CD14-positive monocyte (primary cell): ENCODE data around the gene SDCBP2. TPM values are rescaled to one million over a fixed set of nuclear protein-coding genes. Genes with fewer than 3 reads are reported as not detected.

Experiments used
- DNase-seq, 3 donors: peaks; one replicate each; pipeline ENCODE4 v3.0.0-alpha.2; 2011 to 2022
- H2AFZ ChIP-seq: 2 replicates; pipeline ENCODE4 v1.6.0; 2012; ENCODE audit warnings: mild to moderate bottlenecking, low read depth, low read length, inconsistent platforms; ENCODE audit not compliant: insufficient read depth, poor library complexity, severe bottlenecking
- H3K27ac ChIP-seq, 2 donors: 1 replicate in 1 of 2; 2 replicates in 1 of 2; pipeline ENCODE4 v1.5.1; 2012 to 2013; ENCODE audit warnings: low read length in 2 of 2, control low read depth in 1 of 2, inconsistent platforms in 1 of 2, low read depth in 1 of 2, mild to moderate bottlenecking in 1 of 2
- H3K27me3 ChIP-seq, 2 donors: one replicate each; pipeline versions ENCODE4 v1.6.0 to v1.6.1; 2011 to 2013; ENCODE audit warnings: low read length in 2 of 2; ENCODE audit not compliant: control insufficient read depth in 2 of 2, insufficient read depth in 2 of 2
- H3K36me3 ChIP-seq, 2 donors: replicated peaks in 1 of 2; 1 replicate in 1 of 2; 2 replicates in 1 of 2; pipeline versions ENCODE4 v1.5.1 to v1.6.1; 2012 to 2013; ENCODE audit warnings: low read length in 2 of 2, control low read depth in 1 of 2, inconsistent platforms in 1 of 2, mild to moderate bottlenecking in 1 of 2; ENCODE audit not compliant: insufficient read depth in 2 of 2, control insufficient read depth in 1 of 2
- H3K4me1 ChIP-seq, 2 donors: 1 replicate in 1 of 2; 2 replicates in 1 of 2; pipeline versions ENCODE4 v1.5.1 to v1.6.1; 2012 to 2013; ENCODE audit warnings: low read length in 2 of 2, control low read depth in 1 of 2, inconsistent platforms in 1 of 2, mild to moderate bottlenecking in 1 of 2, moderate library complexity in 1 of 2; ENCODE audit not compliant: insufficient read depth in 2 of 2, control insufficient read depth in 1 of 2
- H3K4me2 ChIP-seq: replicated peaks from 2 replicates; pipeline ENCODE3; 2012; ENCODE audit warnings: low read length, moderate library complexity, mild to moderate bottlenecking; ENCODE audit not compliant: poor library complexity, severe bottlenecking; ENCODE audit errors: extremely low read depth
- H3K4me3 ChIP-seq, 3 experiments: fragments of 200-600 bp in 1 of 3; sonication (generic) in 1 of 3; replicated peaks in 1 of 3; 1 replicate in 2 of 3; 2 replicates in 1 of 3; pipeline ENCODE4 v1.5.1; 2011 to 2013; ENCODE audit warnings: low read length in 3 of 3, mild to moderate bottlenecking in 3 of 3, control low read depth in 2 of 3, low read depth in 2 of 3, inconsistent platforms in 1 of 3, moderate library complexity in 1 of 3
- H3K79me2 ChIP-seq: 2 replicates; pipeline ENCODE4 v1.6.0; 2012; ENCODE audit warnings: mild to moderate bottlenecking, control low read depth, inconsistent platforms, low read length, moderate library complexity; ENCODE audit not compliant: insufficient read depth
- H3K9ac ChIP-seq: 2 replicates; pipeline ENCODE4 v1.6.0; 2017; ENCODE audit warnings: low read length, mild to moderate bottlenecking; ENCODE audit not compliant: insufficient read depth, poor library complexity, severe bottlenecking
- H3K9me3 ChIP-seq, 2 donors: replicated peaks in 1 of 2; 1 replicate in 1 of 2; 2 replicates in 1 of 2; pipeline versions ENCODE4 v1.5.1 to v1.6.1; 2012 to 2013; ENCODE audit warnings: low read length in 2 of 2, control low read depth in 1 of 2; ENCODE audit not compliant: control insufficient read depth in 1 of 2, insufficient read depth in 1 of 2
- H4K20me1 ChIP-seq: 2 replicates; pipeline ENCODE4 v1.6.0; 2012; ENCODE audit warnings: mild to moderate bottlenecking, low read length, control low read depth, moderate library complexity; ENCODE audit not compliant: insufficient read depth
- H3K27ac Mint-ChIP-seq, 7 donors: one replicate each; pipeline ENCODE4 v1.8.0; 2020; ENCODE audit warnings: mild to moderate bottlenecking in 7 of 7, mixed read lengths in 7 of 7, moderate library complexity in 6 of 7, inconsistent platforms in 2 of 7
- H3K27me3 Mint-ChIP-seq, 3 donors: one replicate each; pipeline ENCODE4 v1.8.0; 2021 to 2022; ENCODE audit warnings: low read depth in 3 of 3, mild to moderate bottlenecking in 3 of 3, mixed read lengths in 3 of 3, moderate library complexity in 3 of 3, inconsistent platforms in 1 of 3
- H3K36me3 Mint-ChIP-seq, 2 donors: one replicate each; pipeline ENCODE4 v1.8.0; 2020; ENCODE audit warnings: mixed read lengths in 2 of 2, inconsistent platforms in 1 of 2, mild to moderate bottlenecking in 1 of 2
- H3K4me1 Mint-ChIP-seq: one replicate; pipeline ENCODE4 v1.8.0; 2020; ENCODE audit warnings: mild to moderate bottlenecking, mixed read lengths
- H3K4me3 Mint-ChIP-seq, 2 donors: one replicate each; pipeline ENCODE4 v1.8.0; 2020; ENCODE audit warnings: mild to moderate bottlenecking in 2 of 2, mixed read lengths in 2 of 2, moderate library complexity in 1 of 2
- H3K9me3 Mint-ChIP-seq, 7 donors: one replicate each; pipeline ENCODE4 v1.8.0; 2020 to 2022; ENCODE audit warnings: mixed read lengths in 7 of 7, mild to moderate bottlenecking in 6 of 7, moderate library complexity in 6 of 7, inconsistent platforms in 2 of 7
- WGBS: methylation state at CpG from one replicate; pipeline ENCODE4 v1.1.5; 2013; ENCODE audit warnings: missing lambda C conversion rate; ENCODE audit not compliant: insufficient coverage; 5-methylcytosine and 5-hydroxymethylcytosine counted together
- intact Hi-C, 2 donors: fragments of 100-400 bp; cut with micrococcal nuclease; formaldehyde crosslinking; loops; one replicate each; pipeline versions ENCODE4 v1.15.0 to v1.15.1; 2023
- polyA plus RNA-seq, 3 donors: library from polyadenylated mRNA; depleted of rRNA in 1 of 3; unstranded in 2 of 3; stranded (reverse) in 1 of 3; fragments of 300-500 nt in 2 of 3; fragments of >200 nt in 1 of 3; fragmentation: Illumina TruSeq in 2 of 3; gene quantifications; 1 replicate in 2 of 3; 2 replicates in 1 of 3; pipeline ENCODE4 v1.2.3, GENCODE V29; 2012 to 2021
- TF ChIP-seq, protein P1 (sequence below): fragments of 200-600 bp; IDR thresholded peaks from one replicate; pipeline ENCODE4 v1.8.0; 2022; ENCODE audit warnings: antibody characterized with exemption, mild to moderate bottlenecking

Gene SDCBP2
- polyA plus RNA-seq, 3 donors = 0.69 to 1.0 (median 0.71) TPM

DNA sequence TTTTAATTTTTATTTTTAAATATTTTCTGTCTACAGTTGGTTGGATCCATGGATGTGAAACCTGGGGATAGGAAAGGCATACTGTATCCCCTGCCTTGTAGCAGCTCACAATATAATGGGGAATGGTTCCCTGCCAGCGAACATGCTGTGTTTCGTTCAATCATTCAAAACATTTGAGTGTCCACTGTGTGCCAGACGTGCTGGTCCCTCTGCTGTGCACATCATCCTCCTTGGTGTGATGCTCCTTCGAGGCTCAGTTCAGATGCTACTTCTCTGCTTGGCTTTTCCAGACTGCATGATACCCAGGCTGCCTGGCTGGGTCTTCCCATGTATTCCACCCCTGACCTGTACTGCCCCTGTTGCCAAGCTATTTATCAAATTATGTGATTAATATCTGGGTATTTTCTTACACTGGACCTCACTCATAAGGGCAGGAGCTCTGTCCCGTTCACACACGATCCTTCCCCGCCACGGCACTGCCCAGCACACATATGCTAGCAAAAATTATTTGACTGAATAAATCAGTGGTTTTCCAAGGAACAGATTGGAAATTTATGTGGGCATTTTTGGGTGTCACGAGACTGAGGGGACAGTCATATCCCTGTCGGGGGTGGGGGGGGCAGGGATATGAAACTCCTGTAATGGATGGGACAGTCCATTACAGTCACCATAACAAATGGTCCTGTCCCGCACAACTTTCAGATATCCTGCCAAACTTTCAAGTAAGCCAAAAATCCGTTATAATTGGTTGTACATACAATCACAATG lies 4.9 kb downstream of the SDCBP2 start:
- intact Hi-C loops = loop anchor here in 1 of 2 donors (2.0 kb wide), 1 partner anchor 113 kb away; no protein-coding TSS in a partner anchor
- Mint-ChIP-seq H3K27me3 (peaks cover 0 to 3% (median 1%) of the 10 kb centered on the region in 3 donors), H3K4me1 (peaks cover 32% of the 10 kb centered on the region), H3K36me3 (no peaks in the 10 kb centered on the region), H3K27ac (peak overlapping the region in 1 of 7 donors; percentile 81), H3K9me3 (no peaks in the 10 kb centered on the region), H3K4me3 (no peak overlapping the region)
- no peaks in the 10 kb centered on the region for H3K9me3 ChIP-seq
- no peak overlapping the region for H3K27ac ChIP-seq
- H3K4me3 ChIP-seq = no peak overlapping the region
- H3K4me1 ChIP-seq = peaks cover 16 to 30% of the 10 kb centered on the region in 2 donors
- H3K4me2 ChIP-seq = no peak overlapping the region
- no peak overlapping the region for H2AFZ ChIP-seq
- H4K20me1 ChIP-seq = no peaks in the 10 kb centered on the region
- H3K79me2 ChIP-seq = peaks cover 31% of the 10 kb centered on the region
- H3K27me3 ChIP-seq = no peaks in the 10 kb centered on the region
- no peak overlapping the region for H3K9ac ChIP-seq
- TF ChIP-seq, protein P1, sequence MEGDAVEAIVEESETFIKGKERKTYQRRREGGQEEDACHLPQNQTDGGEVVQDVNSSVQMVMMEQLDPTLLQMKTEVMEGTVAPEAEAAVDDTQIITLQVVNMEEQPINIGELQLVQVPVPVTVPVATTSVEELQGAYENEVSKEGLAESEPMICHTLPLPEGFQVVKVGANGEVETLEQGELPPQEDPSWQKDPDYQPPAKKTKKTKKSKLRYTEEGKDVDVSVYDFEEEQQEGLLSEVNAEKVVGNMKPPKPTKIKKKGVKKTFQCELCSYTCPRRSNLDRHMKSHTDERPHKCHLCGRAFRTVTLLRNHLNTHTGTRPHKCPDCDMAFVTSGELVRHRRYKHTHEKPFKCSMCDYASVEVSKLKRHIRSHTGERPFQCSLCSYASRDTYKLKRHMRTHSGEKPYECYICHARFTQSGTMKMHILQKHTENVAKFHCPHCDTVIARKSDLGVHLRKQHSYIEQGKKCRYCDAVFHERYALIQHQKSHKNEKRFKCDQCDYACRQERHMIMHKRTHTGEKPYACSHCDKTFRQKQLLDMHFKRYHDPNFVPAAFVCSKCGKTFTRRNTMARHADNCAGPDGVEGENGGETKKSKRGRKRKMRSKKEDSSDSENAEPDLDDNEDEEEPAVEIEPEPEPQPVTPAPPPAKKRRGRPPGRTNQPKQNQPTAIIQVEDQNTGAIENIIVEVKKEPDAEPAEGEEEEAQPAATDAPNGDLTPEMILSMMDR = no peak
- no peak for DNase-seq
- no peaks in the 10 kb centered on the region for H3K36me3 ChIP-seq
- 87% methylated on average over 4 of the region's 12 CpGs for WGBS

DNA sequence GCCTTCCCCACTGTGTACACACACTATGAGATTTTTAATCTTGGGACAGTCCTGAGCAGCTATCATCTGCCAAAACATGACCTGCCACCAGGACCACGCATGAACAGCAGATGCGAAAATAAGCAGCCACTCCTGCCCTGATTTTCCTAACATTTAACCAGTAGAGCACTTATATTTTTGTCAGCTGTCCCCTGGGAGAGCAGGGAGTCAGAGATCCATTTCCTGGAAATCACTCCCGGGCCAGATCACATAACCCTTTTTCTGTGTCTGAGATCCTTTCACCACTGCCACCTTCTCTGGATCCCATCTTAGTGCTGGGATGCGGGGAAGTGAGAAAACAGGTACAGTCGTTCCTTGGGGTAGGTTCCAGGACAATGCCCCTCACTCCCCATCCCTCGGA lies 5.7 kb downstream of the SDCBP2 start:
- H3K9ac ChIP-seq = no peak overlapping the region
- H3K4me1 Mint-ChIP-seq = peaks cover 32% of the 10 kb centered on the region
- H3K27me3 Mint-ChIP-seq = peaks cover 0 to 3% (median 1%) of the 10 kb centered on the region in 3 donors
- H3K36me3 ChIP-seq = no peaks in the 10 kb centered on the region
- no peak overlapping the region for H3K4me3 ChIP-seq
- no peaks in the 10 kb centered on the region for H3K27me3 ChIP-seq
- H3K4me1 ChIP-seq = peaks cover 16 to 30% of the 10 kb centered on the region in 2 donors
- H2AFZ ChIP-seq = peak overlapping the region; percentile 41
- no peaks in the 10 kb centered on the region for H3K36me3 Mint-ChIP-seq
- intact Hi-C loops = no loop called here
- H3K27ac ChIP-seq = peak overlapping the region in 1 of 2 donors; percentile 7
- no peaks in the 10 kb centered on the region for H4K20me1 ChIP-seq
- H3K4me3 Mint-ChIP-seq = peak overlapping the region in 1 of 2 donors; percentile 53
- TF ChIP-seq, protein P1 = no peak
- DNase-seq = no peak
- H3K79me2 ChIP-seq = peaks cover 28% of the 10 kb centered on the region
- H3K9me3 Mint-ChIP-seq = no peaks in the 10 kb centered on the region
- H3K4me2 ChIP-seq = no peak overlapping the region
- no peaks in the 10 kb centered on the region for H3K9me3 ChIP-seq
- peak overlapping the region; percentile 18 to 90 (median 74) for H3K27ac Mint-ChIP-seq
- WGBS = 90% methylated on average over 3 of the region's 6 CpGs
